ENCODE results near the gene CLDN20. TPM values are rescaled to one million over a fixed set of nuclear protein-coding genes. Genes with fewer than 3 reads are reported as not detected.

CLDN20 gene
- total and polyA plus RNA-seq, 10 of the 15 experiments (the other 5 are each of a cell fraction or from before 2014, with no cell fraction given), result 0.13 to 0.23 TPM; not detected in 8

DNA sequence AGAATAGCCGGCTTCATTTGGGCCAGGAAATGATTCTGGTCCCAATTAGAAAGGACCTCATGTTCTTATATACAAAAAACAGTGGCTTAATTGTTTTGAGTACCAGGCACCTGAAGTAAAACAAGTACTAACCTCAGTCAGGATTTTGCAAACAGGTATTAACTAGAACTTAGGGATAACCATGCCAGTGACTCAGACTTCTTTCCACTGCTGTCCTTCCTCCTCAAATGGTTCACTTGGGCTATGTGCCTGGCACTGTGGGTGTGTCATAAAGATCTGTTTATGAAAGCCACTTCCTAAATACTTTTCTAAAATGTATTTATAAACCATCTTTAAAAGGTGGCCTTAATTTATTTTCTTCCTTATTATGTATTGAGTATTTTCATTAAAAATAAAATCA is 10.7 kb downstream of the CLDN20 start:
- ChIA-PET CTCF (interaction anchor here (2.7 kb wide), 1 partner anchor 10 kb away, joined by 7 read pairs; no protein-coding TSS in a partner anchor), POLR2A (no interaction called here), RAD21 (ENCODE audit: unreplicated experiment) (no interaction called here), SMC1A (ENCODE audit: uncharacterized antibody, unreplicated experiment) (interaction anchor here (1.4 kb wide), 1 partner anchor 97 kb away, joined by 4 read pairs; no protein-coding TSS in a partner anchor)
- no peaks in the 10 kb centered on the region; the same call in 1 of the 2 replicates for H3K79me2 ChIP-seq (ENCODE audit: control insufficient read depth, insufficient read depth, low read length)
- H3K4me1 ChIP-seq (ENCODE audit: control insufficient read depth, insufficient read depth, low read length), result no peaks in the 10 kb centered on the region
- no peaks in the 10 kb centered on the region for H3K27me3 ChIP-seq (replicated peaks in 1 of 2; ENCODE audit: control insufficient read depth in 2 of 2, insufficient read depth in 2 of 2, low read length in 1 of 2)
- no peak overlapping the region for H3K4me3 ChIP-seq
- TF ChIP-seq CHD4 (IDR thresholded peaks at IDR 0.05) (no peak), POLR2AphosphoS2 (IDR thresholded peaks at IDR 0.05; ENCODE audit: low read depth, low read length) (no peak), TAF1 (IDR thresholded peaks at IDR 0.05; ENCODE audit: borderline replicate concordance, low read depth, low read length) (no peak), ZNF217 (IDR thresholded peaks at IDR 0.05) (no peak), MYB (IDR thresholded peaks at IDR 0.05; ENCODE audit: borderline replicate concordance, low read depth, low read length) (no peak), TBL1XR1 (IDR thresholded peaks at IDR 0.05; ENCODE audit: low read depth, low read length) (no peak), GABPA (IDR thresholded peaks at IDR 0.05; ENCODE audit: low read depth) (no peak), KAT2A (conservative IDR thresholded peaks at IDR 0.05; ENCODE audit: control insufficient read depth, low read depth, low read length) (no peak), PAX8 (IDR thresholded peaks at IDR 0.05) (no peak), RELA (IDR thresholded peaks at IDR 0.05; ENCODE audit: borderline replicate concordance, partially characterized antibody) (no peak), FOS (IDR thresholded peaks at IDR 0.05; ENCODE audit: borderline replicate concordance, extremely low read depth, insufficient read length) (no peak), RBBP5 (conservative IDR thresholded peaks at IDR 0.05) (no peak), HDGF (IDR thresholded peaks at IDR 0.05) (no peak), CBX3 (IDR thresholded peaks at IDR 0.05; ENCODE audit: borderline replicate concordance, low read depth) (no peak), BACH1 (IDR thresholded peaks at IDR 0.05; ENCODE audit: borderline replicate concordance) (no peak), SRF (IDR thresholded peaks at IDR 0.05; ENCODE audit: low read depth in 2 of 2, low read length in 2 of 2) (no peak)
- TF ChIP-seq, protein P1, sequence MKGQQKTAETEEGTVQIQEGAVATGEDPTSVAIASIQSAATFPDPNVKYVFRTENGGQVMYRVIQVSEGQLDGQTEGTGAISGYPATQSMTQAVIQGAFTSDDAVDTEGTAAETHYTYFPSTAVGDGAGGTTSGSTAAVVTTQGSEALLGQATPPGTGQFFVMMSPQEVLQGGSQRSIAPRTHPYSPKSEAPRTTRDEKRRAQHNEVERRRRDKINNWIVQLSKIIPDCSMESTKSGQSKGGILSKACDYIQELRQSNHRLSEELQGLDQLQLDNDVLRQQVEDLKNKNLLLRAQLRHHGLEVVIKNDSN (IDR thresholded peaks at IDR 0.05; ENCODE audit: borderline replicate concordance, extremely low read length, insufficient read depth, low read depth, low read length), result no peak
- 100% methylated on average over 1 of the region's 1 CpG for WGBS (ENCODE audit: insufficient coverage, insufficient replicate concordance, low lambda C conversion rate, missing lambda C conversion rate)
- H3K4me2 ChIP-seq (ENCODE audit: control insufficient read depth, insufficient read depth), result no peak overlapping the region
- H3K9me3 ChIP-seq (replicated peaks; ENCODE audit: control insufficient read depth, insufficient read depth, low read length), result no peaks in the 10 kb centered on the region
- peaks cover 1 to 21% of the 10 kb centered on the region in 2 experiments for H3K36me3 ChIP-seq (ENCODE audit: control insufficient read depth in 2 of 2, insufficient read depth in 2 of 2, low read length in 1 of 2)
- no peak overlapping the region for H3K27ac ChIP-seq (ENCODE audit: control insufficient read depth, insufficient read depth)
- H2AFZ ChIP-seq (ENCODE audit: control insufficient read depth, low read depth, low read length), result no peak overlapping the region
- in situ Hi-C loops (cut with MboI) (no loop called here), intact Hi-C loops (cut with micrococcal nuclease; ENCODE audit: unreplicated experiment) (no loop called here)
- DNase-seq (ENCODE audit: low read depth, low spot score), result no peak
- ATAC-seq, result no peak
- no TSS peak for BruUV-seq (replicated peaks)
- FAIRE-seq, result no peak
- no peaks in the 10 kb centered on the region for H4K20me1 ChIP-seq (ENCODE audit: control insufficient read depth, insufficient read depth)
- H3K9ac ChIP-seq (ENCODE audit: control insufficient read depth, insufficient read depth, low read length), result no peak overlapping the region

All from GM12878 (cell line).